NCI-H2081 treated with DMSO at 0.1 percent for 48 hours (cell line): ENCODE data around the gene EHD1.

Source experiments
- DNase-seq: peaks from one replicate; lab custom pipeline; 2025; lab: John Stamatoyannopoulos, UW

The EHD1 gene

GRCh38 chr11:64890522-64890939 is 12.1 kb upstream of the EHD1 start:
- no peak for DNase-seq

- no peak for DNase-seq
Measured at GRCh38 chr11:64888729-64889511, 10.5 kb upstream of the EHD1 start.

GRCh38 chr11:64888406-64888728 is 9.9 kb upstream of the EHD1 start:
- no peak for DNase-seq

- no peak for DNase-seq
Measured at GRCh38 chr11:64887757-64888405, 9.5 kb upstream of the EHD1 start.

GRCh38 chr11:64887234-64887756 is 8.9 kb upstream of the EHD1 start:
- DNase-seq: no peak

- DNase-seq: no peak
Measured at GRCh38 chr11:64885367-64886286, 7.2 kb upstream of the EHD1 start.

- no peak for DNase-seq
Measured at GRCh38 chr11:64884019-64884418, 5.6 kb upstream of the EHD1 start.

GRCh38 chr11:64883575-64883974 is 5.2 kb upstream of the EHD1 start:
- no peak for DNase-seq

GRCh38 chr11:64882243-64882642 is 3.8 kb upstream of the EHD1 start:
- DNase-seq: no peak

- DNase-seq: no peak
Measured at GRCh38 chr11:64881476-64881875, 3.1 kb upstream of the EHD1 start.

- DNase-seq: no peak
Measured at GRCh38 chr11:64880240-64881001, 2.0 kb upstream of the EHD1 start.

- no peak for DNase-seq
Measured at GRCh38 chr11:64879244-64879900, 951 bp upstream of the EHD1 start.

GRCh38 chr11:64878223-64878493 is 263 bp downstream of the EHD1 start:
- DNase-seq: no peak

- DNase-seq: no peak
Measured at GRCh38 chr11:64877390-64878222, 815 bp downstream of the EHD1 start.

- no peak for DNase-seq
Measured at GRCh38 chr11:64876835-64877341, 1.5 kb downstream of the EHD1 start.

- DNase-seq: no peak
Measured at GRCh38 chr11:64876229-64876750, 2.1 kb downstream of the EHD1 start.

- no peak for DNase-seq
Measured at GRCh38 chr11:64875369-64876228, 2.8 kb downstream of the EHD1 start.

- no peak for DNase-seq
Measured at GRCh38 chr11:64874308-64875240, 3.8 kb downstream of the EHD1 start.
